ENCODE data around the gene PHF5A.
"Not testable (repeated sequence)": the region's sequence is repeated elsewhere in the genome, so short reads cannot be mapped to it uniquely, and the experiment has no call there.

PHF5A gene

GRCh38 chr22:41447435-41448188 is 20.9 kb downstream of the PHF5A start:
- intact Hi-C loops (cut with micrococcal nuclease): loop anchor here (1.0 kb wide), 1 partner anchor 174 kb away; the partner anchor contains the start of genes DESI1 and XRCC6
- Mint-ChIP-seq H3K4me3 (peak overlapping the region; percentile 100), H3K27me3 (no peaks in the 10 kb centered on the region), H3K4me1 (ENCODE audit: low read depth) (peaks cover 19% of the 10 kb centered on the region), H3K9me3 (no peaks in the 10 kb centered on the region), H3K27ac (peak overlapping the region; percentile 99), H3K36me3 (ENCODE audit: low read depth) (peaks cover 63% of the 10 kb centered on the region)

DNA sequence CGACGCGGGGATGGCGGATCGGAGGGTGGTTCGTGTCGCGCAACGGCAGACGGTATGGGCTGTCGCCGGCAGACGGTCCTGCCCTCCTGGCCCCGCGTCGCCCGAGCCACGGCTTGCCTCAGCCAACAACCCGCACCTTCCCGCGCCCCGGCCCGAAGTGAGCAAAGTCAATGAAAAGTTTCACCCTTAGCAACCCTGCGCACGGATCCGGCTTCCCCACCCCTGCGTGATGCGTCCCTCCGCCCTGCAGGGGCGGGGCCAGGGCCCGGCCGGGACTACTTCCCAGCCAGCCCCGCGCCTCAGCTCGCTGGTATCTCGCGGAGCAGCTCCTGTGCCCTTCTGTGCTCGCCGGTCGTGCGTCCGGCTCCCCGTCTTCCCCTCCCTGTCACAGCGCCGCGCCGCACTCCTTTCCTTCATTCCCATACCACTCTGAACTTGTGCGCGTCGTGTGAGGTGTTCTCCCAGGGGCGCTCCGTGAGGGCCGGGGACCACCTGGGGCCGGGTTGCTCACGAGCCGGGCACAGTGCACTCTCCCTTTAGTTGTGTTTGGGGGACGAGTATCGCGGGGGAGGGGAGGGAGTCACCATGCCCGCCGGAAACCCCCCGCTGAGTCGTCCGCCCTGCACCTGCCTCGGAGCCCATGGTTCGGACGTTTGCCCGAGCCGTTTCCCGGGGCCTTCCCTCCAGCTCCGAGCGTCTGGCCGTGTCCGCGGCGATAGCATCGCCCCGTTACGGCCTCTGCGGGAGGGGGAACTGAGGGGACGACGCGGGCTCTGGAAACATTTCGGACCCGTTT is 21.7 kb downstream of the PHF5A start, which contains the start of gene TOB2:
Gene TOB2, minus strand, starts transcription at position 163 of the 796 bp plus-strand sequence. CDS start 9,456 bp downstream, outside the sequence.
- intact Hi-C loops (cut with micrococcal nuclease): loop anchor here (1.0 kb wide), 1 partner anchor 22 kb away; the partner anchor contains the start of gene ACO2
- H3K9me3 Mint-ChIP-seq: no peaks in the 10 kb centered on the region

DNA sequence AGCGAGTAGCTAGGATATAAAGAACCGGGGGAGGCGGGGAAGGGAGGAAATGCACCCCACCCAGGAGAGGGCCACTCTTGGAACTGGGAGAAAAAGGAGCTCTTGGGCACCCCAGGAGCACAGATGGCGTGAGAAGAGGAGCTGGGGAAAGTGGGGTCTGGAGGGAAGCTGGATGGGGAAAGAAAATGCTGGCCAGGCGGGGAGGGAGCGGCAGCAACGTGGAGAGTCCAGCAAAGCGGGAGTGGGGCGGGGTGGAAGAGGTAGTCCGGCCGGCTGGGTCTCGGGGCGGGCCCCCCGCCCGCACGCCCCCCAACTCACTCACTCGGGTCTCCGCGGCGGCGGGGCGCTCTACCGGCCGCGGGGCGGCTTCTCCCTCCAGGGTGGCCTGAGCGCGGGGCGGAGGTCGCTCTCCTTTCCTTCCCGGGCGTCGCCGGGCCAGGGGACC is 22.4 kb downstream of the PHF5A start:
- Mint-ChIP-seq H3K4me1 (ENCODE audit: low read depth) (peaks cover 25% of the 10 kb centered on the region), H3K4me3 (peak overlapping the region; percentile 100), H3K9me3 (no peaks in the 10 kb centered on the region), H3K36me3 (ENCODE audit: low read depth) (peaks cover 73% of the 10 kb centered on the region), H3K27ac (peak overlapping the region; percentile 99), H3K27me3 (no peaks in the 10 kb centered on the region)
- intact Hi-C loops (cut with micrococcal nuclease): loop anchor here (1.0 kb wide), 1 partner anchor 23 kb away; the partner anchor contains the start of gene ACO2

More for the DNA sequence above, 21.7 kb downstream of the PHF5A start, which contains the start of gene TOB2:
- peaks cover 66% of the 10 kb centered on the region for H3K36me3 Mint-ChIP-seq (ENCODE audit: low read depth)
- peak within 1 kb of the TSS; percentile 99 for H3K27ac Mint-ChIP-seq
- no peaks in the 10 kb centered on the region for H3K27me3 Mint-ChIP-seq
- peaks cover 25% of the 10 kb centered on the region for H3K4me1 Mint-ChIP-seq (ENCODE audit: low read depth)
- H3K4me3 Mint-ChIP-seq: peak within 1 kb of the TSS; percentile 100

DNA sequence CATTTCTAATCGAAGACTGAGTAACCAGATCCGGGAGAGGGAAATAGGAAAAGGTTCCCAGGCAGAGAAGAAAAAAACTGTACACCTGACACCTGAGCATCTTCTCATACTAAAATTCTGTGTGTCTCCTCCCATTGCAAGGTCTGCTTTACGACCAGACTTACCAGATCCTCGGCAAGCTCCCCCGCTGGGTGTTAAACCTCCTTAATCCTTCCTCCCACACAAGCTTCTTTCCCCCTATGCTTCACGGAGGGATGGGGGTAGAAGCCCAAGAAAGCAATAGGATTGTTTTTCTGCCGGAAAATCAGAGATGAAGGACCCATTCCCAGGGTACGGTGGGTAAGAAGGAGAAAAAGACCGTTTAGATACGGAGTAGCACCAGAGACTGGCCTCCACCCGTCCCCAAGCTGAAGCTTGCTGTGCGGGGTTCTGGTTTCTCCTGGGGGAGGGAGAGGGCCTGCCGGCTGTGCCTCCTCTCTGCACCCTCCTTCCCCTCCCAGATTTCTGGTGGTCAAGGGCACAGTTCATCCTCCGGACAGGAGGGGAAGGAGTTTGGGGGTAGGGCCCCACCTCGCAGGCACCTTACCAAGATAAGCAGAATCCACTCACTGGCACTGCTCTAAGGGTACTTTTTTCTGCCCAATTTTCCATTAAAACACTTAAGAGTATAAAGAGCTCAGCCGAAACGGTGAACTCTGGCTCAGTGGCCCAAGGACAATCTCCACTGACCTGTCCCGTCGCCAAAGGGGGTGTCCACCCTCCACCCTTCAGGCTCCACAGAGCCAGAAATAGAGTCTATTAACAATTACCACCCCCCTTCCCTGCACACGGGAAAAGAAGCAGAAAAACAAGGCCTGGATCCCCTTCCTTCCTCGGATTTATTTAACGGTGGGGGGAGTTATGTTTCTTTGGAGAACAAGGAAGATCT is 23.1 kb downstream of the PHF5A start:
- Mint-ChIP-seq H3K27me3 (no peaks in the 10 kb centered on the region), H3K36me3 (ENCODE audit: low read depth) (peaks cover 80% of the 10 kb centered on the region), H3K9me3 (no peaks in the 10 kb centered on the region), H3K4me1 (ENCODE audit: low read depth) (peaks cover 25% of the 10 kb centered on the region), H3K27ac (peak overlapping the region; percentile 99), H3K4me3 (peak overlapping the region; percentile 100)
- intact Hi-C loops (cut with micrococcal nuclease): loop anchor here (1.0 kb wide), 1 partner anchor 24 kb away; the partner anchor contains the start of gene ACO2

DNA sequence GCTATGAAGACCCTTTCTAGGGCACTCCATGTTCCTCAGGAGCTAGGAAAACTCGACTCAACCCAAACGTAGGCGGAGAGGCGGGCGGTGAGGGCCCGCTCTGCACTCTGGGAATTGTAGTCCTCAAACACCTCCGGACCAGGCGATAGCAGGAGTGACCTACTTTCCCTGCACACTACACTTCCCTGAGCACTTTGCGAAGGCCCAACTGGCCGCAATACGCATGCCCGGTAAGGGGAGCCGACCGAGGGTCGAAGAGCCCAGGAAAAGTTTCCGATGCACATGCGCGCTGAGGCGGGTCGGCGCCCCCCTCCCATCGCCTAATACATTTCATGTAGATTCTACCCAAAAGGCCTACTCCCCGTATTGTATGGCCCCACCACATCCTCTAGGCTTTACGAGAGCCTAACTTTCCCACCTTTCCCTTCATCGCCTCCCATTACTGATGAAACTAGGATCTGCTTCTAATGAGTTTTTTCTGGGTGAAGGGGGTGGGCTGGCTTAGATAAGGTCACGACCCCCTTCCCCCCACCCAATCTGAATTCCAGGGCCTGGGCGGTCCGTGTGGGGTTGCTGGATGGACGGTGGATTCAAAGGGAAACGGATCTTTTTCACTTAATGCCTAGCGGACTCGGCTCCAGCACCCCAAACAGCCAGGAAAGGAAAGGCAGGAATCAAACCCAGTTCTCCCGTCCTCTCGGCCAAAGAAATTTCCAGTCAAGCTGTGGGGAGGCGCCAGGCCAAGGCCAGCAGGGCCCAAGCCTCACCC is 23.9 kb downstream of the PHF5A start:
- Mint-ChIP-seq H3K27ac (peak overlapping the region; percentile 99), H3K4me3 (peak overlapping the region; percentile 100), H3K36me3 (ENCODE audit: low read depth) (peaks cover 89% of the 10 kb centered on the region), H3K9me3 (no peaks in the 10 kb centered on the region), H3K27me3 (no peaks in the 10 kb centered on the region), H3K4me1 (ENCODE audit: low read depth) (peaks cover 24% of the 10 kb centered on the region)
- intact Hi-C loops (cut with micrococcal nuclease): no loop called here

DNA sequence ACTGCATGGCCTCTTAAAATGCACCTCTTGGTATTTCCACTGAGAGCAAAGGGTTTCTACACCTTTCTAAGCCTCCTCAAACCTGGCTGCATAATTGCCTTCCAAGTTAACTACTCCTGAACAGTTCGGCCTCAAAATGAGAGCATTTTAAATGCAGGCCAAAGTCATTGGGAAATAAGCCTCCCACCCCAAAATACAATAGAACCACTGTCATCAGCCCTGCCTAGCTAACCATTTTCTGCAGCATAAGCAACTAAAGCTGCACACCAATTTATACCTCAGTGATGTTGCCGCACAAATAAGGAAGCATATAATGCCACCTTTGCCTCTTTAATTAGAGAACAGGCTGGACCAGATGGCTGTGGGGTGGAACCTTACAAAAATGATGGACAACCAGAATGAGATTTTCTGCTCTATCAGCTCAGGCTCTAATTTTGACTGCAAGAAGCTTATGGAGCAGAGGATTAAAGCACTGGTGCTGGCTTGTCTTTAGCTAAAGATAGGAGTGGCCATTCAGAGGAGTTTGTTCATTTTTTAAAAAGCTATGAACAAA is 26.2 kb downstream of the PHF5A start:
- intact Hi-C loops (cut with micrococcal nuclease): no loop called here
- H3K36me3 Mint-ChIP-seq (ENCODE audit: low read depth): peaks cover 96% of the 10 kb centered on the region

DNA sequence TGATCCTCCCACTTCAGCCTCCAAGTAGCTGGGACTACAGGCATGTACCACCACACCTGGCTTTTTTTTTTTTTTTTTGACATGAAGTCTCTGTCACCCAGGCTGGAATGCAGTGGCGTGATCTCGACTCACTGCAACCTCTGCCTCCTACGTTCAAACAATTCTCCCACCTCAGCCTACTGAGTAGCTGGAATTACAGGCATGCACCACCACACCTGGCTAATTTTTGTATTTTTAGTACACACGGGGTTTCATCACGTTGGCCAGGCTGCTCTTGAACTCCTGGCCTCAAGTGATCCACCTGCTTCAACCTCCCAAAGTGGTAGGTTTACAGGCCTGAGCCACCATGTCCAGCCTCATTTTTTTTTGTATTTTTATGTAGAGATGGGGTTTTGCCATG is 28.0 kb downstream of the PHF5A start:
- peaks cover 33% of the 10 kb centered on the region for H3K4me1 Mint-ChIP-seq (ENCODE audit: low read depth)
- H3K27ac Mint-ChIP-seq: peak overlapping the region; percentile 25
- H3K27me3 Mint-ChIP-seq; H3K4me3 Mint-ChIP-seq; intact Hi-C loops (cut with micrococcal nuclease); H3K9me3 Mint-ChIP-seq: not testable (repeated sequence)
- peaks cover 96% of the 10 kb centered on the region for H3K36me3 Mint-ChIP-seq (ENCODE audit: low read depth)

More for the DNA sequence above, 26.2 kb downstream of the PHF5A start:
- no peak overlapping the region for H3K27ac Mint-ChIP-seq
- peaks cover 21% of the 10 kb centered on the region for H3K4me1 Mint-ChIP-seq (ENCODE audit: low read depth)
- no peaks in the 10 kb centered on the region for H3K27me3 Mint-ChIP-seq
- H3K9me3 Mint-ChIP-seq: no peaks in the 10 kb centered on the region
- no peak overlapping the region for H3K4me3 Mint-ChIP-seq

DNA sequence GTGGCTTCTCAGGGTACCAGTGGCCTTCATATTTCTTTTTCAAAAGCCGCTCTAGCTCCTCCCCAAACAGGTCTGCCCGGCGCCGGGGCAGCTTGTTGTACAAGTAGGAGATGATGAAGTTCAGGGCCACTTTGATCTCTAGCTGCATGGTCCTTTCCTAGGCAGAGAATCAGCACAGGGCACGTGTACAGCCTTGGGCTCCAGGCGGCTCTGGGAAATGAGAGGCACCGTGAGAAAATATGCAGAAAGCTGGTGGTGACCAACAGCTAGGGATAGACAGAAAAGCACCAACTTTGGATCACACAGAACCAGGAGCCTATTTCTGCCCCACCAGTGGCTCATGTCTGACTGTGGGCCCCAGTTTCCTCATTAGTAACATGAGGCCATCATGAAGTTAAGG is 31.3 kb downstream of the PHF5A start:
- no peak overlapping the region for H3K27ac Mint-ChIP-seq
- H3K4me3 Mint-ChIP-seq: no peak overlapping the region
- H3K9me3 Mint-ChIP-seq: no peaks in the 10 kb centered on the region
- intact Hi-C loops (cut with micrococcal nuclease): no loop called here
- H3K4me1 Mint-ChIP-seq (ENCODE audit: low read depth): peaks cover 34% of the 10 kb centered on the region
- no peaks in the 10 kb centered on the region for H3K27me3 Mint-ChIP-seq
- peaks cover 96% of the 10 kb centered on the region for H3K36me3 Mint-ChIP-seq (ENCODE audit: low read depth)

- H3K27me3 Mint-ChIP-seq: no peaks in the 10 kb centered on the region
- intact Hi-C loops (cut with micrococcal nuclease): no loop called here
- no peak overlapping the region for H3K4me3 Mint-ChIP-seq
- no peaks in the 10 kb centered on the region for H3K9me3 Mint-ChIP-seq
- no peak overlapping the region for H3K27ac Mint-ChIP-seq
- H3K4me1 Mint-ChIP-seq (ENCODE audit: low read depth): peaks cover 32% of the 10 kb centered on the region
- peaks cover 96% of the 10 kb centered on the region for H3K36me3 Mint-ChIP-seq (ENCODE audit: low read depth)
These were observed 32.0 kb downstream of the PHF5A start for GRCh38 chr22:41436322-41437113.

DNA sequence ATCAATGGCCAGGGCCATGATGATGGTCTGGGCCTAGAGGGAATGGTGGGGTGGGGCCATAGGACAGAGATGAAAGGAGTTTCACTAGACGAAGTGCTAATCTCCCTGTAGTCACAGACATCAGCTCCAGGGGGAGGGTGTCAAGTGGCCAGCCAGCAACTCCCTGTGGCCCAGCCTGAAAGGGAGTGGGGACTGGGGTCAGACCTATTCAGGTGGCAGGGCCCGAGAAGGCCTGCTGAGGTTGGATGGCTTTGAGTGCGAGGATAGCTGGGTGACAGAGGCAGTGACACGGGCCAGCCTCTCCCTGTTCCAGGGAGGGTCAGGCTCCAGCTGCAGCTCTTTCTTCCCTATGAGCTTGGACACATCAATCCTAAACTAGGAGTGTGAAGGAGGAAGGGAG is 32.9 kb downstream of the PHF5A start:
- H3K4me3 Mint-ChIP-seq: no peak overlapping the region
- H3K4me1 Mint-ChIP-seq (ENCODE audit: low read depth): peaks cover 32% of the 10 kb centered on the region
- peaks cover 96% of the 10 kb centered on the region for H3K36me3 Mint-ChIP-seq (ENCODE audit: low read depth)
- H3K27ac Mint-ChIP-seq: no peak overlapping the region
- no peaks in the 10 kb centered on the region for H3K27me3 Mint-ChIP-seq
- intact Hi-C loops (cut with micrococcal nuclease): no loop called here
- H3K9me3 Mint-ChIP-seq: no peaks in the 10 kb centered on the region

- H3K4me3 Mint-ChIP-seq; H3K27me3 Mint-ChIP-seq; intact Hi-C loops (cut with micrococcal nuclease); H3K9me3 Mint-ChIP-seq: not testable (repeated sequence)
- Mint-ChIP-seq H3K36me3 (ENCODE audit: low read depth) (peaks cover 94% of the 10 kb centered on the region), H3K4me1 (ENCODE audit: low read depth) (peaks cover 32% of the 10 kb centered on the region), H3K27ac (peak overlapping the region; percentile 31)
These were observed 34.0 kb downstream of the PHF5A start for GRCh38 chr22:41434361-41435003.

Measured in dendritic cell treated with granulocyte-macrophage colony-stimulating factor and Interleukin-4, amounts not matched to agents 40 ng/mL and 50 ng/mL, for 4 days (primary cell).